Activated CD4-positive, CD25-positive, alpha-beta regulatory T cell treated with anti-CD3 and anti-CD28 coated beads, Interleukin-2, amount 50 U/mL, for 72 hours (primary cell): ENCODE results near the gene RTN3.
"Not testable (repeated sequence)": the region's sequence is repeated elsewhere in the genome, so short reads cannot be mapped to it uniquely, and the experiment has no call there.

Source experiments
- DNase-seq: peaks from one replicate; pipeline ENCODE4 v3.0.0; 2021

RTN3 gene

GRCh38 chr11:63683133-63683991, 2.1 kb downstream of the RTN3 start:
- no peak for DNase-seq

- DNase-seq, result not testable (repeated sequence)
Measured at GRCh38 chr11:63685158-63685721, 3.9 kb downstream of the RTN3 start.

DNA sequence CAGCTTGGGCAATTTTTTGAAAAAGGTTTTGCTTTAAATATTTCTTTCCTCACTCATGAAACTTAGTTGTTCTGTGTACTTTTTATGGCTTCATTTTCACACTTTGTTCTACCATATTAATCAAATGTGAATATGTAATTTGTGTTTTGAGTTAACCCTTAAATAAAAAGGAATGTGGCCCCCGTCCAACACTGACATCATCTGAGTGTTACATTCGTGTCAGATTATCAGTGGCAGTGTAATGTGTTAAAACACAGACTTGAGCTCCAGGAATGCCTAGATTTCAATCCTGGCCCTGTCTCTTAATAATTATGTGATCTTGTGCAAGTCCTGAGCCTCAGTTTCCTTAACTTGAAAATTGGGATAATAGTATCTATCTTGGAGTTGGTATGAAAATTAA, 5.6 kb downstream of the RTN3 start:
- no peak for DNase-seq

DNA sequence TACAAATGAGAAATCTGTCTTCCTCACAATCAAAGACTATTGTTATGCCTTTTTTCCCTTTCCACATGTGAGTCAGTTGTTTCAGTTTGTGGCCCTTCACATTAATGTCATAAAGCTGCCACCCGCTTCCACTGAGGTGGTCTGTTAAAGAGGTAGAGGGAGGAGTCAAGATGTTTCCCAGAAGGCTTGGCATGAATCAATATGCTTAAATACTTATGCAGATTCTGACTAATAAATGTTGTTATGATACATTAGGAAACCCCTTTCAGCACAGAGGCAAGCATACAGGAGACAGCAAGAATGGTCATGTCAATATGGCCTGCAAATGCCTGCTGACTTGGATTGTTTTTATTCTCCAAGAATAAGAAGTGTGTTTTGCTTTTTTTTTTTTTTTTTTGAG, 6.5 kb downstream of the RTN3 start:
- no peak for DNase-seq

GRCh38 chr11:63694596-63694995, 13.3 kb downstream of the RTN3 start:
- DNase-seq, result no peak

- no peak for DNase-seq
Measured at GRCh38 chr11:63698976-63699733, 17.9 kb downstream of the RTN3 start.

- DNase-seq, result no peak
Measured at GRCh38 chr11:63699896-63700295, 18.6 kb downstream of the RTN3 start.

GRCh38 chr11:63705526-63705925, 24.2 kb downstream of the RTN3 start:
- no peak for DNase-seq

- no peak for DNase-seq
Measured at GRCh38 chr11:63708764-63709163, 27.5 kb downstream of the RTN3 start.

DNA sequence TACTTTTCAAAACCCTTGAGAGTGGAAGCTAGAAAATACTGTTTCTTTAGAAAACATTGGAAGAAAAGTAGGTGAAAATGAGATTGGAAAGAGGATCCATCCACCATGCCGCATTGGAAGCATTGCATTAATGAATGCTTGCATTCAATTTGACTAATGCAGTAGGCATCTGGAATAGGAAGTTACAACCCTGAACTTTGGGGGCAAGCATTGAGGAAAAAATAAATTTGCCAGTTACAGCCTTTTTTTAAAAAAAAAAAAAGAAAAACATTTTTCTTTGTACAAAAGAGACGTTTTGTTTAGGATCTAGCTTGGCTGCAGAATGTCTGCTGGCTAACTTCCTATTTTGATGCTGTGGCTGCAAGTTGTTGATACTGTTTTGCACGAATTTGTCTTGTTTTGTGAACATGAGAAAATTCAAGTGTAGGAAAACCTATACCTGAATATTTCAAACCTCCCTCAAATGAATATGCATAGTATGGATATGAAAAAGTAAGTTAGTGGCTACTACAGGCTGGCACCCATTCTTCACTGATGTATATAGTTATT, 28.1 kb downstream of the RTN3 start:
- DNase-seq, result no peak

GRCh38 chr11:63710476-63711217, 29.3 kb downstream of the RTN3 start:
- DNase-seq, result no peak

DNA sequence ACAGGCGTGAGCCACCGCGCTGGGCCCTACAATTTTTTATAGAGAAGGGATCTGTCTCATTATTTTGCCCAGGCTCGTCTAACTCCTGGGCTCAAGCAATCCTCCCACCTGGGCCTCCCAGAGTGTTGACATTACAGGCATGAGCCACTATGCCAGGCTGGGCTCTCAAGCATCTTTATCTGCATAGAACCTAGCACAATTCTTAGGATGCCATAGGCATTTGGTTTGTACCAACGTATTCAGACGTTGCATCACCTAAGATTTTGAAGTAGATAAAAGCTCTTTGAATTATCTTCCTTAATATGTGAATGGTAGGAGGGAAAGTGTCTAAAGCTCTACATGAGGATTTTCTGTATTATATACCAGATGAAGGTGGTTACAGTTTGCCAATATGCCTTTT, 30.5 kb downstream of the RTN3 start:
- no peak for DNase-seq

GRCh38 chr11:63713766-63714165, 32.5 kb downstream of the RTN3 start:
- DNase-seq, result no peak

GRCh38 chr11:63716046-63716445, 34.7 kb downstream of the RTN3 start:
- DNase-seq, result no peak

- DNase-seq, result no peak
Measured at GRCh38 chr11:63719001-63719400, 37.7 kb downstream of the RTN3 start.

- no peak for DNase-seq
Measured at GRCh38 chr11:63719987-63720386, 38.7 kb downstream of the RTN3 start.

GRCh38 chr11:63720611-63721010, 39.3 kb downstream of the RTN3 start:
- DNase-seq, result no peak

DNA sequence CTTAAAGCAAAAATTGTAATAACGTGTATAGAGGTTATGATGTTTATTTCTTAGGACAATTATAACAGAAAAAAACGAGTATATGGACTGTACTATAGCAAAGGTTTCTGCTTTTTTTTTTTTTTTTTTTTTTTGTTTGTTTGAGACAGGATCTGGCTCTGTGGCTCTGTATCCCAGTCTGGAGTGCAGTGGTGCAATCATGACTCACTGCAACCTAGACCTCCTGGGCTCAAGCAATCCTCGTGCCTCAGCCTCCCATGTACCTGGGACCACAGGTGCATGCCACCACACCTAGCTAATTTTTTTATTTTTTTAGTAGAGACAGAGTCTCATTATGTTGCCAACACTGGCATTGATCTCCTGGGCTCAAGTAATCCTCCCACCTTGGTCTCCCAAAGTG, 48.0 kb downstream of the RTN3 start:
- DNase-seq, result no peak

DNA sequence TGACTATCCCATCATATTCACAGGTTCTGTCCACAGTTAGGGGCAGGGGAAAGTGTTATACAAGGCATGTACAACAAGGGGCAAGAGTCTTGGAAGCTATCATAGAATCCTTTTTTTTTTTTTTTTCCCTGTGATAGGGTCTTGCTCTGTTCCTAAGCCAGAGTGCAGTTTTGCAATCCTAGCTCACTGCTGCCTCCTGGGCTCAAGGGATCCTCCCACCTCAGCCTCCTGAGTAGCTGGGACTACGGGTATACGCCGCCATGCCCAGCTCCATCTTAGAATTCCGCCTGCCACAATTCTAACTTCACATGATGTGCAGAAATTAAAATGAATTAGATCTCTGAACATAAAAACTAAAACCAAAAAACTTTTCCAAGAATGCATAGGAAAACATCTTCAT, 55.6 kb downstream of the RTN3 start:
- no peak for DNase-seq

GRCh38 chr11:63737718-63738117, 56.4 kb downstream of the RTN3 start:
- no peak for DNase-seq

- peak; percentile 62 for DNase-seq
Measured at GRCh38 chr11:63738720-63739360, 57.5 kb downstream of the RTN3 start.
